Activated naive CD8-positive, alpha-beta T cell treated with anti-CD3 and anti-CD28 coated beads, Interleukin-2, amount 50 U/mL, for 24 hours (primary cell): Measurements from ENCODE around the gene NLGN1.
"Not testable (repeated sequence)": the region's sequence is repeated elsewhere in the genome, so short reads cannot be mapped to it uniquely, and the experiment has no call there.

Experiments
- ATAC-seq: fragments of 150-1000 bp; cut with Tn5 transposase; one replicate; pipeline ENCODE4 v1.10.0; 2021
- DNase-seq: peaks from one replicate; pipeline ENCODE4 v3.0.0; 2021
- H3K27ac Mint-ChIP-seq: one replicate; pipeline ENCODE4 v1.8.0; 2021; ENCODE audit warnings: mild to moderate bottlenecking, mixed read lengths
- H3K27me3 Mint-ChIP-seq: one replicate; pipeline ENCODE4 v1.8.0; 2021; ENCODE audit warnings: mixed read lengths
- H3K36me3 Mint-ChIP-seq: one replicate; pipeline ENCODE4 v1.8.0; 2021; ENCODE audit warnings: low read depth, mixed read lengths
- H3K4me1 Mint-ChIP-seq: one replicate; pipeline ENCODE4 v1.8.0; 2021; ENCODE audit warnings: mixed read lengths
- H3K4me3 Mint-ChIP-seq: one replicate; pipeline ENCODE4 v1.8.0; 2021; ENCODE audit warnings: mild to moderate bottlenecking, moderate library complexity, mixed read lengths
- H3K9me3 Mint-ChIP-seq: one replicate; pipeline ENCODE4 v1.8.0; 2021; ENCODE audit warnings: mixed read lengths

Gene NLGN1

DNA sequence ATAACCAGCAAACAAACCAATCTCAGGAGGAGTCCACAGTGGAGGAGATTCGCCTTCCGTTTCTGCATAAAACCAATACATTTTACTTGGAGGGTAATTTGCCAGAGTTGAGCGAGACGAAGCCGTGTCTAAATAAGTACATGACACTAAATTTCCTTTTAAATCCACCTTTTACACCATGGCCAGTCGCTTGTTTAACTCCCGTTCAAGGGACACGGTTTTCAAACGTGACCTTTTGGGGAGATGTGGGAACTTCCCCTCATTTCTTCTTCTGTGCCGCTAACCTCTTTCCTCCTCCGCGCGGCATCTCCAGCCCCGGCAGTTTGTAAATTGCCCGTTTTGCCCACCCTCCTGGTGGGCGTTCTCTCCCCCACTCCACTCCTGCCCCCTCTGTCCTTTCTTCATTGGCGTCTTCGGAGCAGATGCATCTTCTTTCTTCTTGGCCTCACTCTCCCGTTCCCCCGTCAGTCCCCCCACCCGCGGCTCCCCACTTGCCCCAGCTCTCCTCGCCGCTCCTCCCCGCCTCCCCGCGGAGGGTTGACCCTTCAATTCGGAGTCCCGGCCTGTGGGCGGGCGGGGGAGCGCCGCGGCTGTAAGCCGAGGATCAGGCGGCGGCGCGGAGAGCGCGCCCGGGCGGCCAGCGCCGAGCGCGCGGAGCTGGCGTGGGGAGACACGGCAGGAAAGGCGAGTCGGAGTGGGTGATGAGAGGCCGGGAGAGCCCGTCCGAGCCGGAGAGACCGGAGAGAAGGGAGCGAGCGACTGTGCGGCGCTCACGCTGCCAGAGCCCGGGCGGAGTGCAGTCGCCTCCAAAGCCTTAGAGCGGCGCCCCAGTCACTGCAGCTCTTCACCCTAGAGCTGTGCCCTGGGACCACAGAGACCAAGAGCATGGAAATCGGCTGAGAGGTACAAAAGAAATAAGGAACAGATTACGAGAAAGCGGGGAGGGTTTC, at the start of gene NLGN1:
Gene NLGN1, plus strand, starts transcription at position 584 of the 950 bp plus-strand sequence.
- Mint-ChIP-seq H3K27me3 (peaks cover 61% of the 10 kb centered on the region), H3K36me3 (peaks cover 4% of the 10 kb centered on the region), H3K4me1 (peaks cover 27% of the 10 kb centered on the region), H3K9me3 (peaks cover 5% of the 10 kb centered on the region), H3K27ac (no peak within 1 kb of the TSS), H3K4me3 (peak within 1 kb of the TSS; percentile 73)
- ATAC-seq (no peak), DNase-seq (peak; percentile 6)

DNA sequence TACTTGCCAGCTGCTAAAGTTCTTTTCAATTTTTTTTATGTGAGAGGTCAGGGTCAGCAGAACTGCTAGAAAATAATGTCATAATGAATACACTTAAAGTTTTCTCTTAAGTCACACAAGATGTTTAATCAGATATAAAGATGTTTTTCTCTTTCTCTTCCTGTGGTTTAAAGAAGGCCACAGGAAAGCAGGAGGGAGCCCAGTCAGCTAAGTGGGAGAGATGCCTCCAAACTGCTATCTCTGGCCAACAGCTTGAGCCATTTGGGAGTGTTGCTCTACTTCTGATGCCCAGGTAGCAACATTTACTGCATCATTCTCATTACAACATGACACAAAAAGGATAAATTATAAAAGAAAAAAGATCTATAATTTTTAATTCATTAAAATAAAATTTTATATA, 45.7 kb upstream of the NLGN1 start:
- Mint-ChIP-seq H3K9me3 (peaks cover 15% of the 10 kb centered on the region), H3K27ac (no peak overlapping the region), H3K27me3 (no peaks in the 10 kb centered on the region), H3K4me3 (no peak overlapping the region), H3K4me1 (no peaks in the 10 kb centered on the region), H3K36me3 (no peaks in the 10 kb centered on the region)
- DNase-seq (no peak), ATAC-seq (no peak)

DNA sequence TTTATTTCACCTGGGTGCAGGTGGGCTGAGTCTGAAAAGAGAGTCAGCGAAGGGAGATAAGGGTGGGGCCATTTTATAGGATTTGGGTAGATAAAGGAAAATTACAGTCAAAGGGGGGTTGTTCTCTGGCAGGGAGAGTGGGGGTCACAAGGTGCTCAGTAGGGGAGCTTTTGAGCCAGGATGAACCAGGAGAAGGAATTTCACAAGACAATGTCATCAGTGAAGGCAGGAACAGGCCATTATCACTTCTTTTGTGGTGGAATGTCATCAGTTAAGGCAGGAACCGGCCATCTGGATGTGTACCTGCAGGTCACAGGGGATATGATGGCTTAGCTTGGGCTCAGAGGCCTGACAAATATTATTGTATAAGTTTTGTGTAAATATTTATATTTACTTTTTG, 44.4 kb upstream of the NLGN1 start:
- not testable (repeated sequence) for H3K27me3 Mint-ChIP-seq, H3K27ac Mint-ChIP-seq, H3K36me3 Mint-ChIP-seq, H3K4me3 Mint-ChIP-seq, H3K4me1 Mint-ChIP-seq, DNase-seq, ATAC-seq
- H3K9me3 Mint-ChIP-seq: peaks cover 15% of the 10 kb centered on the region

DNA sequence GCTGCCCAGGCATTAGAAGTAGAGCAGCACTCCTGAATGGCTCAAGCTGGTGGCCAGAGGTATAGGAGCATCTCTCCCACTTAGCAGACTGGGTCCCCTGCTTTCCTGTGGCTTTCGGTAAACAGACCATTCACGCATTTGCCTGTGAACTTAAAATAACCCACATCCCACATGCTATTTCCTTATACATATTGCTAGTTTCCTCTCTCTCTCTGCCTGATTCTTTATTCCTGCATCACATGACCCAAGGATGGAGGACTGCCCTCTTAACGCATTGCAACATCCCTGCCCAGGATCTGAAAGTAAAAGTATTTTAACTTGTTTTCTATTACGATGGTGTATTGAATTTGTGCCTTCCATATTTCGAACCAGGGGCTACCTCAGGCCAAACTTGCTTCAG, 43.4 kb upstream of the NLGN1 start:
- H3K36me3 Mint-ChIP-seq: no peaks in the 10 kb centered on the region
- H3K9me3 Mint-ChIP-seq: peaks cover 11% of the 10 kb centered on the region
- DNase-seq (no peak), ATAC-seq (no peak)
- H3K27me3 Mint-ChIP-seq: no peaks in the 10 kb centered on the region
- H3K4me3 Mint-ChIP-seq: no peak overlapping the region
- H3K27ac Mint-ChIP-seq: no peak overlapping the region
- no peaks in the 10 kb centered on the region for H3K4me1 Mint-ChIP-seq

DNA sequence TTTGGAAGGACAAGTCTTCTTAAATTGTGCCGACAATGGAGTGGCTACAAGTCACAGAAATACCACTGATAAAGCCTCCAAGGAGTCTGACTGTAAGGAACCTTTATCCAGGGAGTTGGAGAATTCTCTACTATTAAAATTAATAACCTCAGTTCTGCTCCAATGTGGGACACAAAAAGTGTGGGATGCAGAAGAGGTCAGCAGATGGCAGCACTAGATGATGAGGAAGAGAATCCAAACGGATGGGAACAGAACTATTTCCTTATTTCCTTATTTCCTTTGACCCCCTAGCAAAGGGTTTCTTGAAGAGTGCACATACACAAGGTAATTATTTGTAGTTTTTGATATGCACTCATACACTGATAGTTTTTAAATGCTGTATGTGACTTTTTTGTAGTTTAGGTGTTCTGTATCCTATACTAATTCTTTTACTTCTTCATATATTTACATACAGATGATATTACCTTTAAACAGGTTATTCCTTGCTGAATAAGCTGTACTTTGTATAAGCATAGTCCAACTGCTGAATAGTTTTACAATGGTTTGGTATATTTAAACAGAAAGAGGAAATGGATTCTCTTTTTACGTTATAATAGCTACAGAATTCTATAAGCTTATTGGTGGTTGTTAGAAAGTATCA, 25.6 kb upstream of the NLGN1 start:
- no peak for DNase-seq
- Mint-ChIP-seq H3K4me3 (no peak overlapping the region), H3K36me3 (no peaks in the 10 kb centered on the region), H3K4me1 (no peaks in the 10 kb centered on the region), H3K27ac (no peak overlapping the region), H3K9me3 (peaks cover 4% of the 10 kb centered on the region), H3K27me3 (no peaks in the 10 kb centered on the region)
- ATAC-seq: no peak

DNA sequence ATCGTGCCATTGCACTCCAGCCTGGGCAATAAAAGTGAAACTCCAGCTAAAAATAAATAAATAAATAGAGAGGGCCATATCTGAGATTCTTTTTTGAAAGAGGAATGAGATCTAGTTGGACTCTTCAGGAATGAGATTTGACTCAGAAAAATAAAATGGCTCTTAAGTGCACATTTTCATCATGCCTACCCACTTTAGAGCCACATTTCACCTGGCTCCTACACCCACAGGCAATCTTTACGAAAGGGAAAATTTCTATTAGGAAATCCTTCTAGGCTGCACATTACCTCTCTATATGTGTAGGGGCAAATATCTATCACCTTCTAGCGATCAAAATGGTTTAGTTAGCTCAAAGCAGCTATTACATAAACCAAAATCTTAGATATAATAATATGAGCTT, 16.9 kb upstream of the NLGN1 start:
- no peak overlapping the region for H3K27ac Mint-ChIP-seq
- H3K27me3 Mint-ChIP-seq: no peaks in the 10 kb centered on the region
- ATAC-seq: no peak
- no peaks in the 10 kb centered on the region for H3K36me3 Mint-ChIP-seq
- H3K9me3 Mint-ChIP-seq: peaks cover 7% of the 10 kb centered on the region
- H3K4me1 Mint-ChIP-seq: no peaks in the 10 kb centered on the region
- no peak for DNase-seq
- H3K4me3 Mint-ChIP-seq: no peak overlapping the region

DNA sequence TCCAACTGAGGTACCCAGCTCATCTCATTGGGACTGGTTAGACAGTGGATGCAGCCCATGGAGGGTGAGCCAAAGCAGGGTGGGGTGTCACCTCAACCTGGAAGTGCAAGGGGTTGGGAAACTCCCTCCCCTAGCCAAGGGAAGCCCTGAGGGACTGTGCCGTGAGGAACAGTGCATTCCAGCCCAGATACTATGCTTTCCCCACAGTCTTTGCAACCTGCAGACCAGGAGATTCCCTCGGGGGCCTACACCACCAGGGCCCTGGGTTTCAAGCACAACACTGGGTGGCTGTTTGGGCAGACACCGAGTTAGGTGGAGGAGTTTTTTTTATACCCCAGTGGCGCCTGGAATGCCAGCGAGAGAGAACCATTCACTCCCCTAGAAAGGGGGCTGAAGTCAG, 15.6 kb upstream of the NLGN1 start:
- H3K9me3 Mint-ChIP-seq: peaks cover 14% of the 10 kb centered on the region
- not testable (repeated sequence) for H3K36me3 Mint-ChIP-seq, H3K4me1 Mint-ChIP-seq, ATAC-seq, H3K27ac Mint-ChIP-seq, H3K4me3 Mint-ChIP-seq, H3K27me3 Mint-ChIP-seq, DNase-seq

DNA sequence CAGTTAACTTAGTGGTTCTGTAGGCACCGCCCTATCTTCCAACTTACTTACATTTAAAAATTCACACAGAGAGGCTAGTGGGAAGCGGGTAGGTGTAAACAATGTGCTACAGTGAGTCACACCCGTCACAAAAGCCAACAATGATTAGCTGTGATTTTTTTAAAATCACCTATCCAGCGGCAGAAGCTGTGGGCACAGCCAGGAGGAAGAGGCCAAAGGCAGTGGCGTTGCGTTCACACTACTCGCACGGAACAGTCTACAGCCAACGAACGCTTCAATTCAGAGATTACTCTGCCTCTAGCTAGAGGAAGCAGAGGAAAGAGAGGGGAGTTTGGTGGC, 2.5 kb upstream of the NLGN1 start:
- Mint-ChIP-seq H3K4me1 (peaks cover 27% of the 10 kb centered on the region), H3K27ac (no peak overlapping the region), H3K27me3 (peaks cover 56% of the 10 kb centered on the region), H3K36me3 (peaks cover 4% of the 10 kb centered on the region), H3K4me3 (peak overlapping the region; percentile 73), H3K9me3 (no peaks in the 10 kb centered on the region)
- no peak for ATAC-seq
- DNase-seq: no peak

DNA sequence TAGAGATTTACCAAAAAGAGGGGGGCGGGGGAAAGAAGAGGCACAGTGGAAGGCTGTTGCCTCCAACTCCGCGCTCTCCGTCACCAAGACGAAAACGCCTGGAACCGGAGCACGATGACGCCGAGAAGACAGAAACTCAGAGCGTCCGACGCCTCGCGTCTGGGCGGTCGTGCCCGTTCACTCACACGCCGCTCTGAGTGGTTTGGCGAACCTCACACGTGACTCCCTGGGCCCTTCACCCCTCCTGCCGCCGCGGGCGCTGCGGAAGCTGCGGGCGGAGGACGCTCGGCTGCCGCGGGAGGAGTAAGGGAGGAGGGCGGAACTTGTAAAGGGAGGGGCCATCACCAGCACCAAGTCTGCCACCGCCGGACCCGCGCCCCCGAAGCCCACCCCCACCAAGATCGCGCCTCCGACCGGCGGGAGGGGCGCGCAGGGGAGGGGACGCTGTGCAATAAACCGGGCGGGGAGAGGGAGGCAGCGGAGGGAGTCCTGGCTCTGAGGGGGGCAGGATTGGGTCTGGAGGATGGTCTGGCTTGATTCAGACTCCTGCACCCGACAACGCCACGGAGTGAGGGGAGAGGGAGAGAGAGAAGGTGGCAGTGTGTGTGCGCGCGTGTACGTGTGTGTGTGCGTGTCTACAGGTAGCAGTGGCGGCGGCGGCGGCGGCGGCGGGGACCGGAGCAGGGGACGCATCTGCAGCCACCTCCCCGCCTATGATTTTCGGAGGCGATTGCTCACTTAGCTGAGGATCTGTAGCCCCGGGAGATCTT, 1.9 kb upstream of the NLGN1 start:
- peaks cover 4% of the 10 kb centered on the region for H3K36me3 Mint-ChIP-seq
- peak; percentile 46 for DNase-seq
- H3K4me1 Mint-ChIP-seq: peaks cover 27% of the 10 kb centered on the region
- peak overlapping the region; percentile 73 for H3K4me3 Mint-ChIP-seq
- peaks cover 61% of the 10 kb centered on the region for H3K27me3 Mint-ChIP-seq
- H3K9me3 Mint-ChIP-seq: peaks cover 4% of the 10 kb centered on the region
- H3K27ac Mint-ChIP-seq: no peak overlapping the region
- ATAC-seq: peak; percentile 89

DNA sequence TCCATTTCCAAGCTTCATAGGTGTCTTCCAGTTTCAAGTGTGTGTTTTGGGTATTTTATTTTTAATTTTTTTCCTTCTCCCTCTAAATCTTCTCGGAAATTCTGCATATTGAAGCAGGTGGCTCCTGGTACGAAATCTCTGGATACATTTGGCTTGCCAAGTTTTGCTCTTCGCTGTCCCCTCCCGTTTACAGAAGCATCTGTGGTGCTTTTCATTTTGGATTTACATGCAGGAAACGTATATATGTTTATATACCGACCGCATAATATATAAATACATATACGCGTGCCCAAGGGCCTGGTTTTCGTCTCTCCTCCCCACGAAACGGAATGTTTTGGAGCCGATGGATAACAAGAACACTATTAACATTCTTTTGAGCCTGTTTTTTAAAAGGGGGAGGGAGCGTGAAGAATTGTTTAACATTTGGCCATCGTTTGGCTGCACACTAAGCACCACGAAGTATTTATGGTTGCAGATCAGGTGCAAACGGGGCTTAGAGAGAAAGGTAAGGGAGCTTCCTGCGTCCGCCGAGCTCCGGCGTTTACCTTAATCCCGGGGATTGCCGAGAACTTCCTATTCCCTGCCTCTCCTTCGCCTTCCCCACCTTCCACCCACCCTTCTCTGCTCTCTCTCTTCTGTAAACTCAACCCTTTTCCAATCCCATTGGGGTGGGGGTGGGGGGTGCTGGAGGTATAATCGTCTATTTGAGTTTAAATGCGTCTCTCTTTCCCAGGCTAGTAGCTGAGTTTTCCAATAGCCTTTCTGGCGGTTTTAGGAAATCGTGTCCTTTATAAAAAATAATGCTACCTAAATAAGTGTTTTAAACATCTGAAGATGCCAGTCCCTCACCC, 1.1 kb upstream of the NLGN1 start:
- H3K27ac Mint-ChIP-seq: no peak overlapping the region
- peaks cover 61% of the 10 kb centered on the region for H3K27me3 Mint-ChIP-seq
- peak overlapping the region; percentile 73 for H3K4me3 Mint-ChIP-seq
- DNase-seq: no peak
- H3K4me1 Mint-ChIP-seq: peaks cover 27% of the 10 kb centered on the region
- peaks cover 4% of the 10 kb centered on the region for H3K36me3 Mint-ChIP-seq
- H3K9me3 Mint-ChIP-seq: peaks cover 5% of the 10 kb centered on the region
- no peak for ATAC-seq

DNA sequence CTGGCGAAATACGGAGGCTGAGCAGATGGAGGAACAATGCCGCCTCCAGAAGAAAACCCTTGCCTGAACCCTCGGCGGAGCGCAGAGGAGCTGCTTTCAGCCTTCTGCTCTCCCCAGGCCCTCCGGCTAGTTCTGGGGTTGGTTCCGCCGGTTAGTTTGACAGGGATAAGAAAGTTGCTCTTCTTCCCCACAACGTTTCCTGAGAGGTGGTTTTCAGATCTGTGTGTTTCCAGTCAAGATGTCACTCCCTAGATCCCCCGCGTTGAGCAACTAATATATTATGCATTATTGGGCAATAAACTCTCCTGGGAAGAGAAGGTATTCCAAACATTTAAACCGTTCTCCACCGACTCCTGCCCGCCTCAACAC, 551 bp downstream of the NLGN1 start:
- Mint-ChIP-seq H3K4me1 (peaks cover 27% of the 10 kb centered on the region), H3K27me3 (peaks cover 61% of the 10 kb centered on the region), H3K27ac (no peak overlapping the region), H3K9me3 (peaks cover 5% of the 10 kb centered on the region), H3K36me3 (peaks cover 4% of the 10 kb centered on the region), H3K4me3 (no peak overlapping the region)
- ATAC-seq (no peak), DNase-seq (no peak)

DNA sequence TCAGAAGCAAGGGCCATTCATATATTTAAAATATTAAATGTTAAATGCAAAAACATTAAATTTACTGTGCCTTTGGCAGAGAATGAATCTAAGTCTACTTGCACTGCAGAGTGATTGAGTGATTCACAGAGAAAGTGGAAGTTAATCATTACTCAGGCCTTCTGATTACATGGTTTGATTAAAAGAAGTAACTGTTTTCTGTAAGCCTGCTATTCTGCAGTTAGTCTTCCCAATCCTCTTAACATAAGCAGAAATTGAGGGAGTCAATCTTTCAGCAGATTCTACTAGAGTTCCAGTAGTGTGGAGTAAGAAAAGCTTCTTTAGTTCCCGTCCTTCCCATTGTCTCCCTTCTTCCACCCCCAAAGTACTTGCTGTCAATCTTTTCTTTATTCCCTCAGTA, 1.5 kb downstream of the NLGN1 start:
- peaks cover 4% of the 10 kb centered on the region for H3K36me3 Mint-ChIP-seq
- H3K27me3 Mint-ChIP-seq: peaks cover 54% of the 10 kb centered on the region
- no peak overlapping the region for H3K4me3 Mint-ChIP-seq
- DNase-seq (no peak), ATAC-seq (no peak)
- H3K4me1 Mint-ChIP-seq: peaks cover 27% of the 10 kb centered on the region
- H3K9me3 Mint-ChIP-seq: peaks cover 5% of the 10 kb centered on the region
- no peak overlapping the region for H3K27ac Mint-ChIP-seq

DNA sequence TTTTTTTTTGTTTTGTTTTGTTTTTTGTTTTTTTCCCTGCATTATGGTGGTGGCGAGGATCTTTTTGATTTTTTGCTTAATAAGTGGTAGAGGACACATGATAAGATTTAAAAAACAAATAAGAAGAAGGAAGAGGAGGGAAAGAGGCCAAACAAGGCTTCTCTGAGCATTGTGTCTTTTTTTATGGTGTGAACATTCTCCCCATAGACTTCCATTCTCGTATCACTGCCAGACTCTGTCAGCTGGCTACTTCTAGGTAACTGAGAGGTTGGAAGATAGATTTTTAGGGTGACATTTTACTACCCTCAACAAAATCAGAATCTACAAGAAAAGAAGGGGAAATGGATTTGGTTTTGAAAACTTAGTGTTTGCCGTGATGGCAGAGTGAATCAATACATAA, 3.8 kb downstream of the NLGN1 start:
- H3K9me3 Mint-ChIP-seq: peaks cover 5% of the 10 kb centered on the region
- H3K27me3 Mint-ChIP-seq: peaks cover 33% of the 10 kb centered on the region
- H3K36me3 Mint-ChIP-seq: peaks cover 4% of the 10 kb centered on the region
- H3K4me1 Mint-ChIP-seq: peaks cover 11% of the 10 kb centered on the region
- DNase-seq (no peak), ATAC-seq (no peak)
- no peak overlapping the region for H3K4me3 Mint-ChIP-seq
- H3K27ac Mint-ChIP-seq: no peak overlapping the region

DNA sequence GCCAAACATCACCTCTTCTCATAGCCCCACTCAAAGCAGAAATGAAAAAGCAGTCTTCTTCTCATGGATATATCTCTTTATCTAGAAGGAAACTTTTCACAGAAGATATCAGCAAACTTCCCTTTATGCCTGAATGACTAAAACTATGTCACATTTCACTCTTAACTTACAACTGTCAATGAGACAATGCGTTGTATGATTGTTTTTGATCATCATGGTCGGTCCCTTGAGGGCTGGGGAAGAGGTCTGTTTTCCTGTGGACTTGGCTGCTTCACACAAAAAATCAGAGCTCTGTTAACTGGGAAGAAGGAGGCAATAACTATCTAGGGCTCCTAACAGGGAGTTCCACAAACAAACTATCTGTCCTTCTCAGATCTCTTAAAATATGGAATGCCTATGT, 5.1 kb downstream of the NLGN1 start:
- Mint-ChIP-seq H3K27me3 (peaks cover 23% of the 10 kb centered on the region), H3K9me3 (peaks cover 5% of the 10 kb centered on the region)

More for the DNA sequence above, 5.1 kb downstream of the NLGN1 start:
- no peak for DNase-seq
- peaks cover 2% of the 10 kb centered on the region for H3K36me3 Mint-ChIP-seq
- ATAC-seq: no peak
- no peak overlapping the region for H3K4me3 Mint-ChIP-seq
- peaks cover 2% of the 10 kb centered on the region for H3K4me1 Mint-ChIP-seq
- no peak overlapping the region for H3K27ac Mint-ChIP-seq
